Bronchial epithelial cell (primary cell): ENCODE results near the gene PPIC. TPM values are rescaled to one million over a fixed set of nuclear protein-coding genes. Genes with fewer than 3 reads are reported as not detected.

ENCODE experiments used
- DNase-seq: peaks from one replicate; pipeline ENCODE4 v3.0.0-alpha.2; 2010; ENCODE audit warnings: low read depth
- FAIRE-seq: peaks from 2 replicates; lab custom pipeline; 2011; peaks lifted over from hg19 to GRCh38; lab: Jason Lieb, UNC
- H3K27me3 ChIP-seq: 2 replicates; pipeline ENCODE4 v1.5.1; 2011; ENCODE audit warnings: low read length; ENCODE audit not compliant: control insufficient read depth, insufficient read depth
- H3K36me3 ChIP-seq: 2 replicates; pipeline ENCODE4 v1.5.1; 2011; ENCODE audit warnings: low read length; ENCODE audit not compliant: control insufficient read depth, insufficient read depth
- H3K4me3 ChIP-seq: 2 replicates; pipeline ENCODE4 v1.5.1; 2011; ENCODE audit warnings: mild to moderate bottlenecking, low read depth, low read length, control low read depth
- total RNA-seq: library from RNA; depleted of rRNA; stranded (reverse); fragments of >200 nt; gene quantifications from 2 replicates; pipeline ENCODE4 v1.2.1, GENCODE V29; 2014
- TF ChIP-seq, protein P1 (sequence below): IDR thresholded peaks from 2 replicates; pipeline ENCODE4 v1.5.1; 2011; ENCODE audit warnings: mild to moderate bottlenecking, moderate library complexity, low read length, control low read depth, inconsistent platforms; ENCODE audit not compliant: insufficient read depth, severe bottlenecking

PPIC gene
- total RNA-seq, 1 donor from 2014 or later, result 45.0 TPM

DNA sequence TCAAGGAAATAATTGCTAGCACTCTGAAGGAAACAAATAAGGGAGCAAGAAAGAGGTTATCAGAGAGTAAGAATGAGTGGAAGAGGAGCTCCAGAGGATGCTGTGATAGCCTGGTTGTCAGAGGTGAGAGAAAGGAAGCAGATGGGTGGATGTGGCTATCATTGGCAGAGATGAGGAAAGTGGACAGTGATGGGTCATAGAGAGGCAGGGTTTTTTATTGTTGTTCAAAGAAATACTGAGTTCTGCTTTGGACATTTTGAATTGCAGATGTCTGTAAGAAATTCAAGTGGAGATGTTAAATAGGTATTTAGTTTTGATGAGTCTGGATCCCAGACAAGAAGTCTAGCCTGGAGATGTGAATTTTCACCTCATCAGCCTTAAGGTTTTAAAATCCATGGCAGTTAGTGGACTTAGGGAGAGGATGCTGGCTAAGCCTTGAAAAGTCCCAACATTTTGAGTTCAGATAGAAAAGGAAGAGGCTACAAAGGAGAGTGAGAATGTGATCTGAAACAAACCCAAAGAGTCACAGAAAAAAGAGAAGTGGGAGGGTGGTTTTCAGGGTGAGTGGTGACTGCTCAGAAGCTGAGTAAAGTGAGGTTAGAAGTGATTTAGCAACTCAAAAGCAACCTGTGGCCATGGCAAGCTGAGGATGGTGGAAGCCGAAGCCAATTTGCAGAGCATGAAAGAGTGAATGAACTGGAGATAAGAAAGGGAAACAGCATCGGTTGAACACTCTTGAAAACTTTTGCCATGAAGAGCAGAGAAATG, 50.4 kb downstream of the PPIC start:
- DNase-seq, result no peak
- H3K27me3 ChIP-seq, result no peaks in the 10 kb centered on the region
- H3K36me3 ChIP-seq, result no peaks in the 10 kb centered on the region
- FAIRE-seq, result no peak
- TF ChIP-seq, protein P1, sequence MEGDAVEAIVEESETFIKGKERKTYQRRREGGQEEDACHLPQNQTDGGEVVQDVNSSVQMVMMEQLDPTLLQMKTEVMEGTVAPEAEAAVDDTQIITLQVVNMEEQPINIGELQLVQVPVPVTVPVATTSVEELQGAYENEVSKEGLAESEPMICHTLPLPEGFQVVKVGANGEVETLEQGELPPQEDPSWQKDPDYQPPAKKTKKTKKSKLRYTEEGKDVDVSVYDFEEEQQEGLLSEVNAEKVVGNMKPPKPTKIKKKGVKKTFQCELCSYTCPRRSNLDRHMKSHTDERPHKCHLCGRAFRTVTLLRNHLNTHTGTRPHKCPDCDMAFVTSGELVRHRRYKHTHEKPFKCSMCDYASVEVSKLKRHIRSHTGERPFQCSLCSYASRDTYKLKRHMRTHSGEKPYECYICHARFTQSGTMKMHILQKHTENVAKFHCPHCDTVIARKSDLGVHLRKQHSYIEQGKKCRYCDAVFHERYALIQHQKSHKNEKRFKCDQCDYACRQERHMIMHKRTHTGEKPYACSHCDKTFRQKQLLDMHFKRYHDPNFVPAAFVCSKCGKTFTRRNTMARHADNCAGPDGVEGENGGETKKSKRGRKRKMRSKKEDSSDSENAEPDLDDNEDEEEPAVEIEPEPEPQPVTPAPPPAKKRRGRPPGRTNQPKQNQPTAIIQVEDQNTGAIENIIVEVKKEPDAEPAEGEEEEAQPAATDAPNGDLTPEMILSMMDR, result no peak
- H3K4me3 ChIP-seq, result no peak overlapping the region

DNA sequence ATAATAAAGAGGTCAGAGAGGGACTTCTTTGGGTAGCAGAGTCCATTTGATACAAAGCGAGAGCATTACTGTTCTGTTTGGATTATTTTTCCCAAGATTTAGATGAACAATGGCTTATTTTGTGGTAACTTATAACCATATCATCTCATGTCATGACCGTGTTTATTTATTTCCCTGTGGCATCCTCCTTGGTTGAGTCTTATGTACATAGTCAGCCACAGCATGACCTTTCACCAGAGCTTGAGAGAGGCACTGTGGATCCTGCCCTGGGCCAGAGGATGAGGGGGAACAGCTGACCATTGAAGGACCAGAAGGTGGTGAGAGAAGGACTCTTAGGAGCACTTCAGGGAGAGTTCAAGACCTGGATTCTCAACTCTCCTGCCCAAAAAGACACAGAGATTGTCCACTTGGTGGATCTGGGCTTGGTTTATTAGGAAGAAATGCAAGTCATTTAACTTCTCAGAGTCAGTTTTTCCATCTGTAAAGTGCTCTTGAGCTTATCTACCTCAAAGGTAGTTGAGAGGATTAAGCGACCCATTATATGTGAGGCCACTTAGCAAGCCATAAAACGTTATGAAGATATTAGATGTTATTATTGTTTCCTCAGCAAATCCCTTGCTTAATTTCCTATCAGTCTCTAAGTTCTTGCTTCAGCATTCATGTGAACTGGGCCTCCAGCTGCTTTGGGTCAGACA, 51.4 kb downstream of the PPIC start:
- Histone ChIP-seq H3K27me3 (no peaks in the 10 kb centered on the region), H3K4me3 (no peak overlapping the region), H3K36me3 (no peaks in the 10 kb centered on the region)
- TF ChIP-seq, protein P1, result no peak
- DNase-seq, result no peak
- peak; percentile 89 for FAIRE-seq

DNA sequence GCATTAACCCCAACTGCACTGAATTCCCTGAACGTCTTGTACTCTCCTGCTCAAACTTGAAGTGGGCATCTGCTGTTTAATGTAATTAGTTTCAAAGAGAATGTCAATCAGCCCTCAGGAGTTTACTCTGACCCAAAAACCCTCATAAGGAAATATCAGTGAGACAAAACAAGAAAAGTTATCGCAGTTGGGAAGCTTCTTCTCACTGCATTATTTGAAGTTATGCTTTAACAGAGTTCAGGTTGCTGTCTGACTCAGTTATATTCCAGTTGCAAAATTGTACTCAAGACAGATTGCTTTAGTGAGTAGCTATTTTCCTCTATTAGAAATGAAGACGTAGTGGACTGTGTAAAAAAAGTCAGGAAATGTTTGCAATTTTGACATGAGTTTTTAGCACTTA, 52.1 kb downstream of the PPIC start:
- DNase-seq, result no peak
- Histone ChIP-seq H3K36me3 (no peaks in the 10 kb centered on the region), H3K27me3 (no peaks in the 10 kb centered on the region), H3K4me3 (no peak overlapping the region)
- FAIRE-seq, result no peak
- TF ChIP-seq, protein P1, result no peak

DNA sequence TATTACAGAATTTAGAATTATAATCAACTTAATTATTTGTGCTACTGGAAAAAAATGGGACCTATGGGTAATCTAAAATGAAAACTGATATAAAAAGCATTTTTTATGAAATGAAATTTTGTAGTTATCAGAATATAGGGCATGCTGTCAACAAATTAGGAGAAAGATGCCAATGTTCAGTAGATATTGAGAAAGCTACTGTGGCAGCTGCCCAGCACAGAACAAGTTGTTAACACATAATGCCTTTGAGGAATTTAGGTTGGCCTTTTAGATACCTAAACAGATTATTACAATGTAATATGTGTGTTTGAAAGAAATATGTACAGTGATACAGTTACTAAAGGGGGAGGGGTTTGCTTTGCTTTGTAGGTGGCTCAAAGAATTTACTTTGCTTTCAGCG, 54.1 kb downstream of the PPIC start:
- no peak for FAIRE-seq

DNA sequence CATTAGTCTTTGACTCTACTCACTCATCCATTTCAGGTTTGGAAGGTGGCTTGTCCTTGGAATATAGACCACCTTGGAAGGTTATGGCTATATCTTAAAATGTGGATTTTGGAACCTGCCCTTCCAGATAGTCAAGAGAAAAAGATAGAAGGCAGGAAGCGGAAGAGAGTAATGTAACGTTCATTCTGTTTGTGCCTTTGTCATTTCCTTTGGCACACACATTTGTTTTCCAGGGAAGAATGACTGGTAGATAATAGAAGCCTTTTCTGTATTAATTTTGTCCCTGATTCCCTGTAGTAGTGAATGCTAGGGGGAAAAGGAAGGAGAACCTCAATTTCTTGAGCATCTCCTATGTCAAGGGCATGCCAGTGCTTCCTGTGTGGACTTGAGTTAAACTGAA, 54.7 kb downstream of the PPIC start:
- TF ChIP-seq, protein P1, result no peak
- no peak for FAIRE-seq
- Histone ChIP-seq H3K4me3 (no peak overlapping the region), H3K36me3 (no peaks in the 10 kb centered on the region), H3K27me3 (no peaks in the 10 kb centered on the region)
- no peak for DNase-seq

More for the DNA sequence above, 54.1 kb downstream of the PPIC start:
- no peak overlapping the region for H3K4me3 ChIP-seq
- TF ChIP-seq, protein P1, result no peak
- H3K27me3 ChIP-seq, result no peaks in the 10 kb centered on the region
- H3K36me3 ChIP-seq, result no peaks in the 10 kb centered on the region
- no peak for DNase-seq
